ENCODE data around the gene DAPK1. TPM values are rescaled to one million over a fixed set of nuclear protein-coding genes. Genes with fewer than 3 reads are reported as not detected.

The DAPK1 gene
- polyA plus RNA-seq, 1 experiment = 5.4 TPM

DNA sequence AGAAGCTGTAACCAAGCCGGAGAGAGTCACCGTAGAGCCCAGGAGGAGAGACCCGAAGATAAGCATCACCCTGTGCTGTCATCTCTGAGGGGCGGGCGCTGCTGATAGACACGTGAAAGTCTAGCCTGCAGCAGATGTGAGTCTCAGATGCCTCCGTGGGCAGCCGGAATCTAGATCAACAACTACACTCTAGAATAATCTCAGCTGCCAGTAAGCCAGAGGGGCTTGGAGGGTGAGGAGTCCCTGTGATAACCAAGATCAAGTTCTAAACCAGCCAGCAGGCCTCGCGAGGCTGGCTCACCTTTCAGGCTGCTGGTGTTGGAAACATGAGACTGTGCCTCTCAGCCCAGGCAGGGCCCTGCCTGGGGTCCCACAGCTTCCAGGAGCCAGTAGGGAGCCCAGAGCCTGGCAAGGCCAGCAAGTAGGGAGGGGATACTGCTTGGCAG, 54.1 kb downstream of the DAPK1 start:
- POLR2A ChIA-PET = no interaction called here
- H3K4me3 ChIP-seq (ENCODE audit: low read depth, low read length) = no peak overlapping the region
- no peaks in the 10 kb centered on the region for H3K27me3 ChIP-seq (ENCODE audit: control insufficient read depth, insufficient read depth, low read length)
- TF ChIP-seq CTCF (IDR thresholded peaks at IDR 0.05; ENCODE audit: insufficient read depth, low read depth, low read length) = no peak
- H3K36me3 ChIP-seq (ENCODE audit: control insufficient read depth, insufficient read depth, low read length) = no peaks in the 10 kb centered on the region
- no peak for DNase-seq (ENCODE audit: low read depth)
- CTCF ChIA-PET = no interaction called here

DNA sequence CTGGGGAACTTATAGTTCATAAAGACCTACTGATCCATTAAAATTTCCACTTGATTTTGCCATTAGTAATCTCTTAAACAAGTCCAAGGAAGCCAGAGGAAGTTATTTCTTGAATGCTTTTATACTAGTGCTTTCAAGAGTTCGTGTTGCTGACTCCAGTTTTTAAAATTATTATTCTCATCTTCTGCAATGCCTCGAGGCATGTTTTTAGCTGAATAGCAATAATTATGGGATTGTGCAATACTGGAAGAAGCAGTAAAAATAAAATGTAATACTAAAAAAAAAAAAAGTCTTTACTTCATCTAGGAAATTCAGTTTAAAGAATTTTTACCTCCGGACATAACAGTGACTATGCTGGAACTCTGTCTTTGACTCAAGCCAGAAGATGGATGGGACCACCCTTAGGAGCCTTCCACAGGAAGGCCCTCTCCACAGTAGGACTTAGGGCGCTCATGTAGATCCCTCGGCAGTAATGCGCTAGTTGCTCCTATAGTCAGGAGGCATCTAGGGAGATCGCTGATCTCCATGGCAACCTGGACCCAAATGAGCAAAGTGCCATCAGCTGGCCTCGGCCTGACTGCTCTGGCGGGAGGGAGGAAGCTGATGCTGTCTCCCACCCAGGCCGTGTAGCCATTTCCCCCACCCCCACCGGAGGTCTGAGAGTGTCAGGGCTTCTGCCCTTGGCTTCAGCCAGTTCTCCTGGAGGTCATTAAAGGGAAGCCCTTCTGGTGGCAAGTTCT, 56.7 kb downstream of the DAPK1 start:
- DNase-seq (ENCODE audit: low read depth) = peak; percentile 13
- Histone ChIP-seq H3K27me3 (ENCODE audit: control insufficient read depth, insufficient read depth, low read length) (no peaks in the 10 kb centered on the region), H3K4me3 (ENCODE audit: low read depth, low read length) (no peak overlapping the region), H3K36me3 (ENCODE audit: control insufficient read depth, insufficient read depth, low read length) (no peaks in the 10 kb centered on the region)
- ChIA-PET CTCF (interaction anchor here (0.6 to 1.3 kb wide), 3 partner anchors 16 to 543 kb away, joined by 3 to 4 read pairs (median 3); no protein-coding TSS in a partner anchor), POLR2A (interaction anchor here (0.7 kb wide), 1 partner anchor 9 kb away, joined by 6 read pairs; no protein-coding TSS in a partner anchor)
- TF ChIP-seq CTCF (IDR thresholded peaks at IDR 0.05; ENCODE audit: insufficient read depth, low read depth, low read length) = no peak

GRCh38 chr9:87554976-87555375, 57.3 kb downstream of the DAPK1 start:
- Histone ChIP-seq H3K27me3 (ENCODE audit: control insufficient read depth, insufficient read depth, low read length) (no peaks in the 10 kb centered on the region), H3K36me3 (ENCODE audit: control insufficient read depth, insufficient read depth, low read length) (no peaks in the 10 kb centered on the region), H3K4me3 (ENCODE audit: low read depth, low read length) (no peak overlapping the region)
- ChIA-PET POLR2A (no interaction called here), CTCF (interaction anchor here (1.2 to 1.3 kb wide), 2 partner anchors 17 to 108 kb away, joined by 3 read pairs; no protein-coding TSS in a partner anchor)
- no peak for DNase-seq (ENCODE audit: low read depth)
- no peak for TF ChIP-seq CTCF (IDR thresholded peaks at IDR 0.05; ENCODE audit: insufficient read depth, low read depth, low read length)

DNA sequence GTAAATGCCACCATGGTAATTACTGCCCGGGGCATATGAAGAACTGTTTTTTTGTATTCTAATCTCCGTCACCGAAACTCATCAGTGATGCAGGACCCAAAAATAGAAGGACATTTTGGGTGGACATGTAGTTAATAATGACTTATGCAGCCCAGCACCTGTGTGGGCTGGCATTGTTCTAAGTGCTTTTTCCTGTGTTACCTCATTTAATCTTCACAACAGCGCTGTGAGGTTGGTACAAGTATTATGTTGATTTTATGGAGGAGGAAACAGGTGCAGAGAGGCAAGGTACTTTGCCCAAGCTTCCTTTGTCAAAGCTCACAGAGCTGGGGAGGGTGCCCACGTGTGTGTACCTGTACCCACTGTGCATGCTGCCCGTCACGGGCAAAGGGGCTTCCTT, 58.4 kb downstream of the DAPK1 start:
- no peaks in the 10 kb centered on the region for H3K27me3 ChIP-seq (ENCODE audit: control insufficient read depth, insufficient read depth, low read length)
- H3K36me3 ChIP-seq (ENCODE audit: control insufficient read depth, insufficient read depth, low read length) = no peaks in the 10 kb centered on the region
- ChIA-PET CTCF (no interaction called here), POLR2A (no interaction called here)
- H3K4me3 ChIP-seq (ENCODE audit: low read depth, low read length) = no peak overlapping the region
- DNase-seq (ENCODE audit: low read depth) = no peak
- TF ChIP-seq CTCF (IDR thresholded peaks at IDR 0.05; ENCODE audit: insufficient read depth, low read depth, low read length) = no peak

GRCh38 chr9:87556821-87557220, 59.2 kb downstream of the DAPK1 start:
- CTCF ChIA-PET = interaction anchor here (2.0 kb wide), 1 partner anchor 16 kb away, joined by 6 read pairs; no protein-coding TSS in a partner anchor
- no peak for DNase-seq (ENCODE audit: low read depth)
- TF ChIP-seq CTCF (IDR thresholded peaks at IDR 0.05; ENCODE audit: insufficient read depth, low read depth, low read length) = no peak

More at GRCh38 chr9:87556821-87557220, 59.2 kb downstream of the DAPK1 start:
- POLR2A ChIA-PET = no interaction called here
- Histone ChIP-seq H3K36me3 (ENCODE audit: control insufficient read depth, insufficient read depth, low read length) (no peaks in the 10 kb centered on the region), H3K27me3 (ENCODE audit: control insufficient read depth, insufficient read depth, low read length) (no peaks in the 10 kb centered on the region), H3K4me3 (ENCODE audit: low read depth, low read length) (no peak overlapping the region)
